HG02571 (cell line): ENCODE measurements around the gene SPOCK2.
"Not testable (repeated sequence)": the region's sequence is repeated elsewhere in the genome, so short reads cannot be mapped to it uniquely, and the experiment has no call there.

Experiments used
- ATAC-seq: cut with Tn5 transposase; IDR thresholded peaks from one replicate; pipeline ENCODE4 v1.9.1; 2021; ENCODE audit warnings: mild to moderate bottlenecking, moderate library complexity; ENCODE audit not compliant: unreplicated experiment

The SPOCK2 gene

GRCh38 chr10:72108830-72109635 lies 20.7 kb upstream of the SPOCK2 start:
- no peak for ATAC-seq

- not testable (repeated sequence) for ATAC-seq
Measured at GRCh38 chr10:72108004-72108370, 19.6 kb upstream of the SPOCK2 start.

GRCh38 chr10:72107325-72108003 lies 19.1 kb upstream of the SPOCK2 start:
- no peak for ATAC-seq

- no peak for ATAC-seq
Measured at GRCh38 chr10:72106896-72107295, 18.5 kb upstream of the SPOCK2 start.

GRCh38 chr10:72106154-72106849 lies 18.0 kb upstream of the SPOCK2 start:
- no peak for ATAC-seq

- ATAC-seq, result no peak
Measured at GRCh38 chr10:72105710-72106109, 17.4 kb upstream of the SPOCK2 start.

- no peak for ATAC-seq
Measured at GRCh38 chr10:72105098-72105475, 16.7 kb upstream of the SPOCK2 start.

- no peak for ATAC-seq
Measured at GRCh38 chr10:72104472-72105097, 16.2 kb upstream of the SPOCK2 start.

GRCh38 chr10:72099600-72099921 lies 11.2 kb upstream of the SPOCK2 start:
- ATAC-seq, result no peak

GRCh38 chr10:72098836-72099599 lies 10.7 kb upstream of the SPOCK2 start:
- ATAC-seq, result no peak

GRCh38 chr10:72098301-72098835 lies 10.0 kb upstream of the SPOCK2 start:
- ATAC-seq, result no peak

GRCh38 chr10:72097448-72098300 lies 9.3 kb upstream of the SPOCK2 start:
- ATAC-seq, result no peak

- ATAC-seq, result no peak
Measured at GRCh38 chr10:72096115-72097000, 8.0 kb upstream of the SPOCK2 start.

- ATAC-seq, result no peak
Measured at GRCh38 chr10:72095195-72095594, 6.8 kb upstream of the SPOCK2 start.

GRCh38 chr10:72094574-72094973 lies 6.2 kb upstream of the SPOCK2 start:
- no peak for ATAC-seq

- no peak for ATAC-seq
Measured at GRCh38 chr10:72093450-72093849, 5.1 kb upstream of the SPOCK2 start.

GRCh38 chr10:72092987-72093386 lies 4.6 kb upstream of the SPOCK2 start:
- no peak for ATAC-seq

- ATAC-seq, result no peak
Measured at GRCh38 chr10:72092171-72092924, 4.0 kb upstream of the SPOCK2 start.
